IMR-90 (cell line): ENCODE results near the gene ZNF385C.

ENCODE experiments used
- CEBPB ChIP-seq: IDR thresholded peaks from 2 replicates; pipeline ENCODE4 v1.6.1; 2012; ENCODE audit warnings: low read depth, low read length, improper control_type of control experiment
- FOS ChIP-seq: fragments of 150-350 bp; IDR thresholded peaks from 2 replicates; pipeline ENCODE4 v1.6.1; 2016; ENCODE audit warnings: low read depth, low read length
- MAFK ChIP-seq: IDR thresholded peaks from 2 replicates; pipeline ENCODE4 v1.6.1; 2012; ENCODE audit warnings: low read depth, low read length, improper control_type of control experiment
- POLR2A ChIP-seq: IDR thresholded peaks from 2 replicates; pipeline ENCODE4 v1.6.1; 2012; ENCODE audit warnings: mild to moderate bottlenecking, low read depth, low read length
- RAD21 ChIP-seq: IDR thresholded peaks from 2 replicates; pipeline ENCODE4 v1.6.1; 2012; ENCODE audit warnings: low read length, improper control_type of control experiment
- RCOR1 ChIP-seq: IDR thresholded peaks from 2 replicates; pipeline ENCODE4 v1.6.1; 2012; ENCODE audit warnings: mild to moderate bottlenecking, low read length, improper control_type of control experiment; ENCODE audit not compliant: insufficient replicate concordance
- TF ChIP-seq, protein P1 (sequence below): conservative IDR thresholded peaks from 2 replicates; pipeline ENCODE4 v1.5.1; 2012; ENCODE audit warnings: mild to moderate bottlenecking, low read depth, low read length, improper control_type of control experiment

DNA sequence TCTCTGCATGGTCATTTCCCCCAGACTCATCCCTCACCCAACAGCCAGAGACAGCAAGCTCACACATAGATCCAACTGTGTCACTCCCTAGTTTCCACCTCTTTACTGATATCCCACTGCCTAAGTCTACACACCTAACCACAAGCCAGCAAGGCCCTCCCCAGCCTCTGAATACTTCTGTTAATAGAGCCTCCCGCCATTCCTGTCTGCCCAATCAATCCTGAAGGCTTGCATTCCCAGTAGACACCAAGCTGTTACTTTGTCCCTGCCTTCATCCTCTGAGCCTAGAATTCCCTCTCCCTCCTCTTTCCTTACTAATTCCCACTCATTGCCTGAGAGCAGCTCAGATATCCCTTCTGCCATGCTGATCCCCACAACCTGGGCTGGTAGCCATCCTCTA lies 52.6 kb downstream of the ZNF385C start:
- TF ChIP-seq, protein P1, sequence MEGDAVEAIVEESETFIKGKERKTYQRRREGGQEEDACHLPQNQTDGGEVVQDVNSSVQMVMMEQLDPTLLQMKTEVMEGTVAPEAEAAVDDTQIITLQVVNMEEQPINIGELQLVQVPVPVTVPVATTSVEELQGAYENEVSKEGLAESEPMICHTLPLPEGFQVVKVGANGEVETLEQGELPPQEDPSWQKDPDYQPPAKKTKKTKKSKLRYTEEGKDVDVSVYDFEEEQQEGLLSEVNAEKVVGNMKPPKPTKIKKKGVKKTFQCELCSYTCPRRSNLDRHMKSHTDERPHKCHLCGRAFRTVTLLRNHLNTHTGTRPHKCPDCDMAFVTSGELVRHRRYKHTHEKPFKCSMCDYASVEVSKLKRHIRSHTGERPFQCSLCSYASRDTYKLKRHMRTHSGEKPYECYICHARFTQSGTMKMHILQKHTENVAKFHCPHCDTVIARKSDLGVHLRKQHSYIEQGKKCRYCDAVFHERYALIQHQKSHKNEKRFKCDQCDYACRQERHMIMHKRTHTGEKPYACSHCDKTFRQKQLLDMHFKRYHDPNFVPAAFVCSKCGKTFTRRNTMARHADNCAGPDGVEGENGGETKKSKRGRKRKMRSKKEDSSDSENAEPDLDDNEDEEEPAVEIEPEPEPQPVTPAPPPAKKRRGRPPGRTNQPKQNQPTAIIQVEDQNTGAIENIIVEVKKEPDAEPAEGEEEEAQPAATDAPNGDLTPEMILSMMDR = no peak
- TF ChIP-seq FOS = no peak
- TF ChIP-seq RCOR1 = no peak
- no peak for TF ChIP-seq POLR2A
- no peak for TF ChIP-seq RAD21
- TF ChIP-seq CEBPB = no peak
- no peak for TF ChIP-seq MAFK
